Measurements from ENCODE around the gene ACTA1.

Gene ACTA1

DNA sequence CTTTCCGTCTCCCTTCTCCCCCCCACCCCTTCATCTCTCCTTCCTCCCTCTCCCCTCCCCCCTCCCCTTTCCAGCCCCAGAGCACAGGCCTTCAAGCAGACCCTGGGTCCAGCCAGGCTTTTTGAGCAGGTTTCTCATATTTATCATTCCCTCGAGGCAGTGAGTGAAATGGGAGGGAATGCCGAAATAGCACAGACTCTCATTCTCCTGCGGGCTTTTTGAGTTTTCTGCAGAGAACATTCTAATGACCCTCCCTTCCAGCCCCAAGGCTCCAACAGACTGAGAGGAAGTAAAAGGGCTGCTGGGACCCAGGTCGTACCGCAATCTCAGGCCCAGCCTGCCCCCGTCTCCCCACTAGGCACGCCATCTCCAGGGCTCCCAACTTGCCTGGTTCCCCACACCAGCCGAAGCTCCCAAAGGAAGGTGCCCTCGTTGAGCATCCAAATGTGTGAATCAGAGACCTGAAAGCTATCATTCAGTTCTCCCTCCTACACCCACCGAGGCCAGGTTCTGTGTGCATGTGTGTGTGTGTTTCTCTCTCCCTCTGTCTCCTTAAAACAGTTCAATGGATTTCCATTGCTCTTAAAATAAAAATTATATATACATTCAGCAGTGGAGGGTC, 22.3 kb downstream of the ACTA1 start:
- H3K4me3 ChIP-seq (ENCODE audit: low read depth, low read length), result no peak overlapping the region
- no peak overlapping the region for H3K4me2 ChIP-seq (ENCODE audit: low read length)
- no peaks in the 10 kb centered on the region for H3K36me3 ChIP-seq (ENCODE audit: control insufficient read depth, insufficient read depth, low read length)
- H3K27ac ChIP-seq, result no peak overlapping the region
- H3K9ac ChIP-seq, result no peak overlapping the region
- no peak overlapping the region for H2AFZ ChIP-seq
- TF ChIP-seq, protein P1, sequence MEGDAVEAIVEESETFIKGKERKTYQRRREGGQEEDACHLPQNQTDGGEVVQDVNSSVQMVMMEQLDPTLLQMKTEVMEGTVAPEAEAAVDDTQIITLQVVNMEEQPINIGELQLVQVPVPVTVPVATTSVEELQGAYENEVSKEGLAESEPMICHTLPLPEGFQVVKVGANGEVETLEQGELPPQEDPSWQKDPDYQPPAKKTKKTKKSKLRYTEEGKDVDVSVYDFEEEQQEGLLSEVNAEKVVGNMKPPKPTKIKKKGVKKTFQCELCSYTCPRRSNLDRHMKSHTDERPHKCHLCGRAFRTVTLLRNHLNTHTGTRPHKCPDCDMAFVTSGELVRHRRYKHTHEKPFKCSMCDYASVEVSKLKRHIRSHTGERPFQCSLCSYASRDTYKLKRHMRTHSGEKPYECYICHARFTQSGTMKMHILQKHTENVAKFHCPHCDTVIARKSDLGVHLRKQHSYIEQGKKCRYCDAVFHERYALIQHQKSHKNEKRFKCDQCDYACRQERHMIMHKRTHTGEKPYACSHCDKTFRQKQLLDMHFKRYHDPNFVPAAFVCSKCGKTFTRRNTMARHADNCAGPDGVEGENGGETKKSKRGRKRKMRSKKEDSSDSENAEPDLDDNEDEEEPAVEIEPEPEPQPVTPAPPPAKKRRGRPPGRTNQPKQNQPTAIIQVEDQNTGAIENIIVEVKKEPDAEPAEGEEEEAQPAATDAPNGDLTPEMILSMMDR (IDR thresholded peaks at IDR 0.05), result no peak
- no peaks in the 10 kb centered on the region for H3K4me1 ChIP-seq
- no peaks in the 10 kb centered on the region for H3K9me3 ChIP-seq (ENCODE audit: control insufficient read depth, low read length)
- peaks cover 14% of the 10 kb centered on the region for H3K27me3 ChIP-seq (ENCODE audit: control insufficient read depth, insufficient read depth, low read length)
- H3K79me2 ChIP-seq, result no peaks in the 10 kb centered on the region

DNA sequence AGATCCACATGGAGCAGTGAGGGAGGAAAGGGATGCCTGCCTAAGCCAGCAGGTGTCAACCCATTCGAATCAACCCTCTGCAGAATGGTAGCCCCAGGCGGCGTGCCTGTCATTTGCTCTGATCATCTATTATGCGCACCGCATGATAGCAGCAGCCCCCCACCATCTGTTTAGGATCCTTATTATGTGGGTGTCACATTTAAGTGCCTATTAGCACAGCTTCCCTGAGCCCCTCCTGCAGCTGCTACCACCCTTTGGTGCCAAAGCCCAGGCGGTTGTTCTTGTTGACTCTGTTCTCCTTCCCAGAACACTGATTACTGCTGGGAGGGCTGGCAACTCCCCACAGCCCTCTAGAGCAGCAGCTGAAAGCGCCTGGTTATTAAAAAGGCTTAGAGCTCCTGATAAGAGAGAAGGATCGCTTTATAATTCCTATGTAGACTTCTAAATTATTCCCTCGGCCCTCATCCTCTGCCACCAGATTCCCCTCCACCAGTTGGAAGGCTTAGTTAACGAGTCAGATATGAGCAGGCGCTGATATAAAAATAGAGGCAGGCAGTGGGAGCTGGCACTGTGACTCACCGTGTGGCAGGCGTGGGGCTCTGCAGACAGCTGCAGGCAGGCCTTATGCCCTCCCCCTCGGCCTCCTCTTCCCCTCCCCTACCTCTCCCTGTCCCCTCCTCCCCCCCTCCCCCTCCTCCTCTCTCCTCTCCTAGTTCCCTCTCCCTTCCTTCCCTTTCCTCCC, 23.0 kb downstream of the ACTA1 start:
- H3K9ac ChIP-seq, result no peak overlapping the region
- no peak overlapping the region for H3K4me2 ChIP-seq (ENCODE audit: low read length)
- no peak overlapping the region for H3K27ac ChIP-seq
- H3K4me1 ChIP-seq, result no peaks in the 10 kb centered on the region
- TF ChIP-seq, protein P1 (IDR thresholded peaks at IDR 0.05), result no peak
- H3K9me3 ChIP-seq (ENCODE audit: control insufficient read depth, low read length), result no peaks in the 10 kb centered on the region
- no peaks in the 10 kb centered on the region for H3K79me2 ChIP-seq
- H2AFZ ChIP-seq, result no peak overlapping the region
- peaks cover 14% of the 10 kb centered on the region for H3K27me3 ChIP-seq (ENCODE audit: control insufficient read depth, insufficient read depth, low read length)
- no peak overlapping the region for H3K4me3 ChIP-seq (ENCODE audit: low read depth, low read length)
- H3K36me3 ChIP-seq (ENCODE audit: control insufficient read depth, insufficient read depth, low read length), result no peaks in the 10 kb centered on the region

DNA sequence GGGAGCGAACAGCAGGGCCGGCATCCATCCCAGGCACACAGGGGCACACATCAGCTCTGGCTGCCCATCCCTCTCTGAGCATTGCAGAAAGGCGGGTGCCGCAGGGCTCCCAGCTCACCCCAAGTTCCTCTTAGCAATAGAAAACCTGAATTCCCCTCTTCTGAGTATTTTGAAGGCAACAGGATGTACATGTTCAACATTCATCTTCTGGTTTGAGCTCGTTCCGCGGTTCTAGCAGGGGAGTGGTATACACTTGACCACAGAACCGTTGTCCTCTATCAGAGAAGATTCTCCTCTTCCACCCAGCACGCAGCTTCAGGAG, 23.6 kb downstream of the ACTA1 start:
- no peaks in the 10 kb centered on the region for H3K4me1 ChIP-seq
- no peak overlapping the region for H3K9ac ChIP-seq
- no peak overlapping the region for H3K4me2 ChIP-seq (ENCODE audit: low read length)
- H3K4me3 ChIP-seq (ENCODE audit: low read depth, low read length), result no peak overlapping the region
- H2AFZ ChIP-seq, result no peak overlapping the region
- no peaks in the 10 kb centered on the region for H3K79me2 ChIP-seq
- H3K36me3 ChIP-seq (ENCODE audit: control insufficient read depth, insufficient read depth, low read length), result no peaks in the 10 kb centered on the region
- H3K9me3 ChIP-seq (ENCODE audit: control insufficient read depth, low read length), result no peaks in the 10 kb centered on the region
- H3K27me3 ChIP-seq (ENCODE audit: control insufficient read depth, insufficient read depth, low read length), result peaks cover 14% of the 10 kb centered on the region
- H3K27ac ChIP-seq, result no peak overlapping the region
- TF ChIP-seq, protein P1 (IDR thresholded peaks at IDR 0.05), result no peak

DNA sequence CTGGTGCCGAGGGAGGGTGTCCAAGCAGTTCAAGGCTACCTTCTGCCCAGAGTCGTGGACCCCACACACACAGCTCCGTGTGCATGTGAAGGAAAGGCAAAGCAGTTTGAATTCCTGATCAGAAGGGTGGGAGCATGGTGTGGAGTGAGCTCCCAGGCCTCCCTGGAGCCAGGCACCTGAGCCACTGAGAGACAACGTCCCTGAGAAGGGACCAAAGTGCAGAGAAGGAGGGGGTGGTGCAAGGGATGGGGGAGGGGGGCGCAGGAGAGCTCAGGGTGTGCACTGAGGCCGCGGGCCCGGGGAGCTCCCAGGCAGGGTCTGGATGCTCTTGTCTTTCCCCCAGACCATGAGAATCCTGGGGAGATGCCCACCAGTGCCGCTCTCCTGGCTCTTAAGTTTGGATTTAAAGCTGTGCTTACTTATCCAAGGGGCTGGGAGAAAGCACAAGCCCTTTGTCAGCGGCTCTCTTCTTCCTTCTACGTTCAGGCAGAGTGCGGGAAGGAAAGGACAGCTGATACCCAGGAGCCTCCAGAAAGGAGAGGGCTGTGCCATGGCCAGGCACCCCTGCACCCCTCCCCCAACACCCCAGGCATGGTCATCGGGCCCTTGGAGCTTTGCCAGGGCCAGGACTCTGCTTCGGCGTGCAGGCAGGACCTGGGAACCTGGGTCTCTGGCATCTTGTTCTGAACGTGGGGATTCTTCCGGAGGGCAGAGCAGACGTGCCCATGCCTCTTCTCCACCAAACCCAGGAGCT, 24.1 kb downstream of the ACTA1 start:
- Histone ChIP-seq H3K4me3 (ENCODE audit: low read depth, low read length) (no peak overlapping the region), H2AFZ (no peak overlapping the region), H3K36me3 (ENCODE audit: control insufficient read depth, insufficient read depth, low read length) (no peaks in the 10 kb centered on the region), H3K79me2 (no peaks in the 10 kb centered on the region), H3K9ac (no peak overlapping the region), H3K27me3 (ENCODE audit: control insufficient read depth, insufficient read depth, low read length) (peaks cover 14% of the 10 kb centered on the region), H3K9me3 (ENCODE audit: control insufficient read depth, low read length) (no peaks in the 10 kb centered on the region), H3K4me2 (ENCODE audit: low read length) (no peak overlapping the region), H3K27ac (no peak overlapping the region), H3K4me1 (no peaks in the 10 kb centered on the region)
- TF ChIP-seq, protein P1 (IDR thresholded peaks at IDR 0.05), result no peak
